Measurements from ENCODE around the gene ZNF195.
"Not testable (repeated sequence)": the region's sequence is repeated elsewhere in the genome, so short reads cannot be mapped to it uniquely, and the experiment has no call there.

DNA sequence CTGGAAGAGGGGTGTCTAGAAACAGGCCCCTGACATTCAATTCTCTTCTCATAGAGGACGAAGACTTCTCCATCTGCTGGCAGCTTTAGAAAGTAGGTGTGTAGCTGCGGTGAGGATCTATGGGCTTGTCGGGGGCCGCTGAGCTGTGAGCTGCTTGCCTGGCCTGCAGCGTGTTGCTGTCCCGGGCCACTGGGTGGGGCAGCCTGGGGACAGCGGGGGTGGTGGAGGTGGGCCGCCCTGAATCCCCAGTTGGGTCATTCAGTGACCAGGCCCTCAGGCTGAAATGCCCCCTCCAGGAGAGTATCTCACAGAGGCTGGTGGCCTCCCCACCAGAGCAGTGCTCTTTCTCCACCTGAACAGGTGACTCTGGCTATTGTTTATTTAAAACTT is 23.9 kb upstream of the ZNF195 start:
- TF ChIP-seq, protein P1, sequence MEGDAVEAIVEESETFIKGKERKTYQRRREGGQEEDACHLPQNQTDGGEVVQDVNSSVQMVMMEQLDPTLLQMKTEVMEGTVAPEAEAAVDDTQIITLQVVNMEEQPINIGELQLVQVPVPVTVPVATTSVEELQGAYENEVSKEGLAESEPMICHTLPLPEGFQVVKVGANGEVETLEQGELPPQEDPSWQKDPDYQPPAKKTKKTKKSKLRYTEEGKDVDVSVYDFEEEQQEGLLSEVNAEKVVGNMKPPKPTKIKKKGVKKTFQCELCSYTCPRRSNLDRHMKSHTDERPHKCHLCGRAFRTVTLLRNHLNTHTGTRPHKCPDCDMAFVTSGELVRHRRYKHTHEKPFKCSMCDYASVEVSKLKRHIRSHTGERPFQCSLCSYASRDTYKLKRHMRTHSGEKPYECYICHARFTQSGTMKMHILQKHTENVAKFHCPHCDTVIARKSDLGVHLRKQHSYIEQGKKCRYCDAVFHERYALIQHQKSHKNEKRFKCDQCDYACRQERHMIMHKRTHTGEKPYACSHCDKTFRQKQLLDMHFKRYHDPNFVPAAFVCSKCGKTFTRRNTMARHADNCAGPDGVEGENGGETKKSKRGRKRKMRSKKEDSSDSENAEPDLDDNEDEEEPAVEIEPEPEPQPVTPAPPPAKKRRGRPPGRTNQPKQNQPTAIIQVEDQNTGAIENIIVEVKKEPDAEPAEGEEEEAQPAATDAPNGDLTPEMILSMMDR (conservative IDR thresholded peaks at IDR 0.05 in 1 of 2, IDR thresholded peaks at IDR 0.05 in 1 of 2; ENCODE audit: extremely low read depth in 1 of 2, insufficient read depth in 1 of 2, low read depth in 1 of 2, low read length in 2 of 2), result not testable (repeated sequence)
- not testable (repeated sequence) for TF ChIP-seq EZH2 (IDR thresholded peaks at IDR 0.05; ENCODE audit: borderline replicate concordance, low read length)
